HG03439 (cell line): ENCODE data around the gene GALNT8.
"Not testable (repeated sequence)": the region's sequence is repeated elsewhere in the genome, so short reads cannot be mapped to it uniquely, and the experiment has no call there.

Source experiments
- ATAC-seq: cut with Tn5 transposase; IDR thresholded peaks from one replicate; pipeline ENCODE4 v1.9.1; 2021; ENCODE audit warnings: mild to moderate bottlenecking, moderate library complexity; ENCODE audit not compliant: unreplicated experiment

GALNT8 gene

GRCh38 chr12:4742416-4742970, 22.3 kb downstream of the GALNT8 start:
- no peak for ATAC-seq

- no peak for ATAC-seq
Measured at GRCh38 chr12:4743046-4743445, 22.8 kb downstream of the GALNT8 start.

DNA sequence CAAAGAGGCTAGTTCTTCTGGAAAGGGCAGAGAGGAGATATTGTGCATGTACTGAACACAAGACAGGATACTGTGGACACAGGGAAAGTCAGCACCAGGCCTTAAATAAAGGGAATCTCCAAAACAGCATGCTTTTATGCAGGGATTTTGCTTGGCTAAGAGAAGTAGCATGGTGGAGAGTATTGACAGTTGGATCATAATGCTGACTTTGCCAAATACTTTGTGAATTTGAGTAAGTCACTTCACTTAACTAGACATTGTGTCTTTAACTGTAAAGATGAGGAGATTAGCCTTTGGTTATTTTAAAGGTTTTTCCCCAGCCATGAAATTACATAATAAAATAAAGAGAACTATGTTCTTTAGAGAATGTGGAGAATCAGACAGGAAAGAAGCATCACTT, 24.5 kb downstream of the GALNT8 start:
- no peak for ATAC-seq

DNA sequence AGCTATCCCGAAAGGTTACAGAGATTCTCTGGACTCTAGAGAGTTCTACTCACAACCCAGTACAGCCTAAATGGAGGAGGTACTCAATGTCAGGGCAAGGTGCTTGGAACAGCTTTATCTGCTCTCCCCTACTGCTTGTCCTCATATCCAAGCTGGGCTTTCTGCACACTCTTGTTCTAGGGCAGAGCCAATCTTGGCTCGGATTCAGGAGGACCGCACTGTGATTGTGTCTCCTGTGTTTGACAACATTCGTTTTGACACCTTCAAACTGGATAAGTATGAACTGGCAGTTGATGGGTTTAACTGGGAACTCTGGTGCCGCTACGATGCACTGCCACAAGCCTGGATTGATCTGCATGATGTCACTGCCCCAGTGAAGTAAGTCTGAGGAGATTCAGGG, 25.0 kb downstream of the GALNT8 start:
- no peak for ATAC-seq

- not testable (repeated sequence) for ATAC-seq
Measured at GRCh38 chr12:4751654-4752053, 31.5 kb downstream of the GALNT8 start.

DNA sequence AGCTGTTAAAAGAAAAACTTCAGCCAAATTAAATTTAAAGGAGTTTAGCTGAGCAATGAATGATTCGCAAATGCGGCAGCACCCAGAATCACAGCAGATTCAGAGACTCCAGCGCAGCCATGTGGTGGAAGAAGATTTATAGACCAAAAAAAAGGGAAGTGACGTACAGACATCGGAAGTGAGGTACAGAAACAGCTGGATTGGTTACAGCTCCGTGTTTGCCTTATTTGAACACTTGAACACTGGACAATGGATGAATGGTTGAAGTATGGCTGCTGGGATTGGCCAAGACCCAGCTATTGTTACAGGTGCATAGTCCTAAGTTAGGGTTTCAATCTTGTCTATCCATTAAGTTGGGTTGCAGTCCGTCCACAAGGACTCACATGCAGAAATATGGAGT, 42.6 kb downstream of the GALNT8 start:
- no peak for ATAC-seq

DNA sequence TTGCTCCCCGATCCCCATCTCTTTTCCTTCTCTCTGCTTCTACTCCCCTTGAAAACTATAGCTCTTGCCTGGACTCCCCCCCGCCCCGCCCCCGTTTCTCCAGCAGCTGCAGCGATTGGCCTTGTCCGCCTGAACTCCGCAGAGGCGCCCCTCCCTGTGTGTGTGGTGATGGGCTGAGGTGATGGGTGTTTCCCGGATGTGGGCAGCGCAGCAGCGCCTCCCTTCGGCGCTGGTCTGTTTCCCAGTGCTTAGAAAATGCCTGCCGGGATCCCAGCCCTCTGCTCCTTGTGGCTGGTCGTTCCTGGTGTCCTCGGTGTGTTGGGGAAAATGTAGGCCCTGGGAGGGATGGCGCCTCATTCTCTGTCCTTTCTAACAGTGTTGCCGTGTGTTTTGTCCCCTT, 43.3 kb downstream of the GALNT8 start:
- ATAC-seq = no peak

- no peak for ATAC-seq
Measured at GRCh38 chr12:4766445-4766844, 46.2 kb downstream of the GALNT8 start.

DNA sequence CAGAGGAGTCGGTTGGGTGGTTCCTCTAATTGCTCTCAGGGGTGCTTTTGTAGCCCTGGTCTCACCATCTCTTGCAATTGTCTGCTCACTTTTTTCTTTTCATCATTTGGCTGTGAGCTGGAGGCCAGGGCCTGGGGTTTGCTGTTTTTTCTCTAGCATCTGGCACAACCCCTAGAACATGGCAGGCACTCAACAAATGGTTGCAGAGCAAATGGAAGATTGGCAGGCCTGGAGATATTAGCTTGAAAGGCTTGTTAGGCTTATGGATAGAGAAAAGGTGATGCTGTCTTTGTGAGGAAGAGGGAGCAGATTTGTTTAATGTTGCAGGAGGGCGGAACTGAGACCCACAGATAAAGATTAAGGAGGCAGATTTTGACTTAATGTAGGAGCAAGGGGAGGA, 47.0 kb downstream of the GALNT8 start:
- no peak for ATAC-seq

DNA sequence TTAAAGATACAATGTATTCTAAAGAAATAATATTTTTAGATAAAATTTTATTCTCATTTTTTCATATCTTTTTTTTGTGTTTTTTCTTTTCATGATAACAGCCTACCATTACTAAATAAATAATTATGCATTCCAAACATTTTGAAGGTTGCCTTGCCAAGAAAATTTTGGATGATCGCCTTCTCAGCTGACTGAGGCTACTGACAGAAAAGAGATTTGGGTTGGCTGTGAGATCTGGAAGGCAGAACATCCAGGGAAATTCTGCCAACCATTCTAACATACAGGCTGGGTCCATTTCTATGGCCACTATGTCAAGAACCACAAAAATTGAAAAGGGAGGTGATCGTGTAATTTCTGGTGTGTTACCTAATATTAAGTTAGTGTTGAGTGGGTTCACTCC, 48.1 kb downstream of the GALNT8 start:
- ATAC-seq = no peak

GRCh38 chr12:4769073-4769472, 48.9 kb downstream of the GALNT8 start:
- ATAC-seq = no peak

- no peak for ATAC-seq
Measured at GRCh38 chr12:4771172-4771959, 51.2 kb downstream of the GALNT8 start.

DNA sequence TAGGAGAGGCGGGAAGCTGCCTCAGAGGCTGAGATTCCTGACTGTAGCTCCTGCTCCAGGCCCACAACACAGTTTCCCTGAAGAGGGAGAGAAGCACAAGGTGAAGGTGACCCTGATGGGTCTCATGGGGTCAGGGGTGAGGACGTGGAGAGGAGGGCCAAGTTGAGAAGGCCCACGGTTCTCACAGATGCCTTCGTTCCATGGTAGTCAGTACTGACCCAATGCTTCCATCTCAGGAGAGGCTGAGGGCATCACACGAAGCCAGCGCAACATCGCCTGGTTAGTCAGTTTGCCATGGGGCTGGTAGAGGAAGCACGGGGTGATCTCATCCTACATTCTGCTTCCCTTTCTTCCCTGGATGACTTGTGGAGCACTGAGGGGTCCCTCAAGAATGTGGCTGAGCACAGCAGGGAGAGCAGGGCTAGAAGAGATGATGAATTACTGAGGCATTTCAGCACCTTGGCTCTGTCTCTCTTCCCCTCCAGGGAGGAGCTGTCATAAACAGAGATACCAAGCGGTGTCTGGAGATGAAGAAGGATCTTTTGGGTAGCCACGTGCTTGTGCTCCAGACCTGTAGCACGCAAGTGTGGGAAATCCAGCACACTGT, 51.9 kb downstream of the GALNT8 start:
- no peak for ATAC-seq

GRCh38 chr12:4775936-4776335, 55.7 kb downstream of the GALNT8 start:
- ATAC-seq = no peak

- no peak for ATAC-seq
Measured at GRCh38 chr12:4779749-4780148, 59.5 kb downstream of the GALNT8 start.

GRCh38 chr12:4780641-4781611, 60.7 kb downstream of the GALNT8 start:
- ATAC-seq = no peak

- no peak for ATAC-seq
Measured at GRCh38 chr12:4784404-4785054, 64.3 kb downstream of the GALNT8 start.

GRCh38 chr12:4786795-4787194, 66.6 kb downstream of the GALNT8 start:
- ATAC-seq = no peak

DNA sequence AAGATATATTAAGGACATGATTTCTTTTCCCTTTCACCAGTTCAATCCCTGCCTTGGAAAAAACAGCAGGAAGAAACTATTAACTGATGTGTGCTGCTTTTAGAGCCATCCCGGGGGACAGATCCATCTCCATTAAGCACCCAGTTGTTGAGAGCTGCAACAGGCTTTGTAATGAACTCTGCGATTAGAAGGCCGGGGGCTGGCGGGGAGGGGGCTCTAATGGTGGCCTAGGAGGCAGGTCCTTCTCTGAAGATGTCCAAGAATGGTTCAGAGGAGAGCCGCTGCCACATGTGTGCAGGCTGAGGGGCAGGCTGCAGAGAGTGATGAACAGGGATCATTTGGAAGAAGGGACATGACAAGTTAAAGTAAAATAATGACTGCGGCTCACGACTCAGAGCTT, 67.8 kb downstream of the GALNT8 start:
- no peak for ATAC-seq

DNA sequence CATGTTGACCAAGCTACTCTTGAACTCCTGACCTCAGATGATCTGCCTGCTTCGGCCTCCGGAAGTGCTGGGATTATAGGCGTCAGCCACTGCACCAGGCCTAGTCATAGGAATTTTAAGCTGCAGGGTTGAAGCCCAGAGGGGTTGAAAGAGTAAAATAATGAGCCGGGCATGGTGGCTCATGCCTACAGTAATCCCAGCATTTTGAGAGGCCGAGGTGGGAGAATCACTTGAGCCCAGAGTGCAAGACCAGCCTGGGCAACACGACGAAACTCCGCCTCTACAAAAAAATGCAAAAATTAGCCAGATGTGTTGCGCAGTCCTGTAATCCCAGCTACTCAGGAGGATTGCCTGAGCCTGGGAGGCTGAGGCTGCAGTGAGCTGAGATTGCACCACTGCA, 69.6 kb downstream of the GALNT8 start:
- no peak for ATAC-seq

DNA sequence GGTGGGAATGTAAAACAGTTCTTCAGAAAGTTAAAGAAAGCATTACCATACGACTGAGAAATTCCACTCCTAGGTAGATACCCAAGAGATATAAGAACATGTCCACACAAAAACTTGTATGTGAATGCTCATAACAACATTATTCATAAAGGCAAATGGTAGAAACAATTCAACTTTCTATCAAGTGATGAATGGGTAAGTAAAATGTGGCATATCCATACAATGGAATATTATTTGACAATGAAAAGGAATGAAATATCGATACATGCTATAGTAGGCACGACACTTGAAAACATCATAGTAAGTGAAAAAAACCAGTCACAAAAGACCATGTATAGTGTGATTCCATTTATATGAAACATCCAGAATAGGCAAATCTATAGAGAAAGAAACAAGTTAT, 71.3 kb downstream of the GALNT8 start:
- no peak for ATAC-seq
